ENCODE measurements around the gene FXYD6.

FXYD6 gene

GRCh38 chr11:117843666-117844484 is 32.6 kb downstream of the FXYD6 start:
- DNase-seq (ENCODE audit: low read depth in 2 of 2), result peak; percentile 67 to 77

- DNase-seq (ENCODE audit: low read depth in 2 of 2), result no peak
Measured at GRCh38 chr11:117842131-117842941, 34.1 kb downstream of the FXYD6 start.

- no peak for DNase-seq (ENCODE audit: low read depth in 2 of 2)
Measured at GRCh38 chr11:117841551-117842031, 34.9 kb downstream of the FXYD6 start.

- DNase-seq (ENCODE audit: low read depth in 2 of 2), result no peak
Measured at GRCh38 chr11:117840881-117841550, 35.4 kb downstream of the FXYD6 start.

- no peak for DNase-seq (ENCODE audit: low read depth in 2 of 2)
Measured at GRCh38 chr11:117839936-117840813, 36.3 kb downstream of the FXYD6 start.

- no peak for DNase-seq (ENCODE audit: low read depth in 2 of 2)
Measured at GRCh38 chr11:117839380-117839881, 37.0 kb downstream of the FXYD6 start.

GRCh38 chr11:117838901-117839300 is 37.6 kb downstream of the FXYD6 start:
- no peak for DNase-seq (ENCODE audit: low read depth in 2 of 2)

GRCh38 chr11:117837791-117838190 is 38.7 kb downstream of the FXYD6 start:
- no peak for DNase-seq (ENCODE audit: low read depth in 2 of 2)

GRCh38 chr11:117837070-117837776 is 39.2 kb downstream of the FXYD6 start:
- DNase-seq (ENCODE audit: low read depth in 2 of 2), result no peak

- no peak for DNase-seq (ENCODE audit: low read depth in 2 of 2)
Measured at GRCh38 chr11:117836077-117836960, 40.1 kb downstream of the FXYD6 start.

GRCh38 chr11:117835576-117835975 is 40.9 kb downstream of the FXYD6 start:
- DNase-seq (ENCODE audit: low read depth in 2 of 2), result no peak

- DNase-seq (ENCODE audit: low read depth in 2 of 2), result no peak
Measured at GRCh38 chr11:117834838-117835443, 41.5 kb downstream of the FXYD6 start.

- DNase-seq (ENCODE audit: low read depth in 2 of 2), result no peak
Measured at GRCh38 chr11:117834068-117834810, 42.2 kb downstream of the FXYD6 start.

- DNase-seq (ENCODE audit: low read depth in 2 of 2), result no peak
Measured at GRCh38 chr11:117833401-117833891, 43.0 kb downstream of the FXYD6 start.

GRCh38 chr11:117832511-117832910 is 43.9 kb downstream of the FXYD6 start:
- DNase-seq (ENCODE audit: low read depth in 2 of 2), result no peak

GRCh38 chr11:117831661-117832415 is 44.6 kb downstream of the FXYD6 start:
- no peak for DNase-seq (ENCODE audit: low read depth in 2 of 2)

GRCh38 chr11:117830674-117831351 is 45.6 kb downstream of the FXYD6 start:
- no peak for DNase-seq (ENCODE audit: low read depth in 2 of 2)

All from stimulated activated CD8-positive, alpha-beta memory T cell treated with anti-CD3 and anti-CD28 coated beads, Interleukin-7, amount 100 ng/mL, for 1 hour (primary cell).